C4-2B (cell line): ENCODE results near the gene HEATR5A.
"Not testable (repeated sequence)": the region's sequence is repeated elsewhere in the genome, so short reads cannot be mapped to it uniquely, and the experiment has no call there.

Experiments
- H3K27ac ChIP-seq: fragments of 450-650 bp; 2 replicates; pipeline ENCODE4 v1.5.1; 2017
- CTCF ChIP-seq: fragments of 450-650 bp; conservative IDR thresholded peaks from 2 replicates; pipeline ENCODE4 v1.5.1; 2017; ENCODE audit warnings: mild to moderate bottlenecking
- ZFX ChIP-seq: fragments of 450-650 bp; IDR thresholded peaks from 2 replicates; pipeline ENCODE4 v1.6.1; 2017

The HEATR5A gene

GRCh38 chr14:31244626-31245025 lies 175.7 kb downstream of the HEATR5A start:
- no peak overlapping the region for H3K27ac ChIP-seq
- TF ChIP-seq CTCF (no peak), ZFX (no peak)

- no peak overlapping the region for H3K27ac ChIP-seq
- no peak for TF ChIP-seq CTCF
- TF ChIP-seq ZFX: no peak
These were observed 176.5 kb downstream of the HEATR5A start for GRCh38 chr14:31243860-31244259.

- H3K27ac ChIP-seq: not testable (repeated sequence)
These were observed 178.0 kb downstream of the HEATR5A start for GRCh38 chr14:31242161-31242940.
